GM21786 (cell line): ENCODE measurements around the gene EIF4G2.

ENCODE experiments used
- ATAC-seq: cut with Tn5 transposase; IDR thresholded peaks from one replicate; pipeline ENCODE4 v1.9.1; 2021; ENCODE audit not compliant: unreplicated experiment

EIF4G2 gene

DNA sequence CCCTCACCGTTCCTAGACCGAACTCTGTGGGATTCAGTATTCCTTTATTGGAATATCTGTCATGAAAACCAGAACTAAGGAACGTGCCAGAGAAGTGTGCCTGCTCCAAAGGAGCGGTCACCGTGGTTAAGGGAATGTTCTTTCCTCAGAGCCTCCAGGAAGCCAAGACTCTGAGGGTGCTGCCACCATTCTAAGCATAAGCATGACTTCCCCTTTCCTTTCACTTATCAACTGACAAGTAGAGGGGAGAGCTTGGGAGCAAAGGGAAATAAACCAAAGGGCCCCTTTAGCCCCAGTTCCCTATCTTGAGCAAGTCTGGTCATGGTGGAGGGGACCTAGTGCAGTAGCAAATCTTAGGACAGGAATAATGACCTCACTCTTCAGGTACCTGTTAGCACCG is 30.9 kb downstream of the EIF4G2 start:
- no peak for ATAC-seq

DNA sequence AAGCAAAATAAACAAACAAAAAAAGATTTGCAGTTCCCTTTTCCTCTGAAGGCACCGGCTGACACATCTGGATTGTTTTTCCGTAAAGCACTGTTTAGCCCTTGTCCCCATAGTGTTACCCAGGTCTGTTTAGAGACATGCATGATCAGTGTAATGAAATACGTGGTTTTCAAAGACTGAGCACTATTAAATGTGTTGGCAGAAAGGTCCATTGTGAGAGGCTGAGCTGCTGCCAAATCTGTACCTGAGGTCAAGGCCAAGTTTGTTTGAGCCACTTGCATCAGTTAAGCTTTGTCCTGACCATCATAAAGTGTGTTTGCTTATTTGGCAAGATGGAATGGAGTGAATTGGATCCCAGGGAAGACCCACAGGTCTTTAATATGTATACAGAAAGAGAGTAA is 31.3 kb downstream of the EIF4G2 start:
- ATAC-seq: no peak

DNA sequence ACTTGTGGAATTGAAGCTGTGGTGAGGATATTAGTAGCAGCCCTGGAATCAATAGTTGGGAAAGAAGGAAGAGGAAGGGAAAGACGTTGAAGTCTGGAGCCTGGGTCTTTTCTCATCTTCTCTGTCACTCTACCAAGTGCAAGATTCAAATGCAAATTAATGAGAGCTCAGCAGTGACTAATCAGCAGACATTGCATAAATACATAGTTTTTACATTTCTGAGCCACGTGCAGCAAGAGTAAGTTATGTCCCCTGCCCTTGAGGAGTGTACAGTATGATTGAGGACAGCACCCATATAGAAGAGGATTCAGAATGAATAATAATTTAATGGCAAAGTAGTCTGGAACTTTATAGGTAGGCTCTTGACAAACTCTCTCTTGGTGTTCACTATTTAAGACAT is 33.9 kb downstream of the EIF4G2 start:
- no peak for ATAC-seq

DNA sequence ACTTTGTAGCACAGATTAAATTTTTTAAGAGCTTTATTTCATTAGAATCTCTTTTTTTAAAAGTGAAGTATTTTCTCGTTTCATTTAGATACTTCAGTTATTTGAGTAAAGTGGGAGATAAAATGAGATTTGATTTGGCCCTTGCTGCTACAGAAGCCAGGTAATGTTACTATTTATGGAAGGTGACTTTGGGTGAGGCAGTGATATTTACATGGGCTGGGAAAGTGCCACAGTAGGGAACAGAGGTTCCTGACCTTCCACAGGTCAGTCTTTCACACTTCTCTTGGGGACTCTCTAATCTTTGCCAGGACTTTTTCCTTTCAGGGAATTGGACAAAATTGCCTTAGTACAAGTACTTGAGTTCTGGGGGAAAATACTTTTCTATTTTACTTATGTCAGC is 37.3 kb downstream of the EIF4G2 start:
- ATAC-seq: no peak

DNA sequence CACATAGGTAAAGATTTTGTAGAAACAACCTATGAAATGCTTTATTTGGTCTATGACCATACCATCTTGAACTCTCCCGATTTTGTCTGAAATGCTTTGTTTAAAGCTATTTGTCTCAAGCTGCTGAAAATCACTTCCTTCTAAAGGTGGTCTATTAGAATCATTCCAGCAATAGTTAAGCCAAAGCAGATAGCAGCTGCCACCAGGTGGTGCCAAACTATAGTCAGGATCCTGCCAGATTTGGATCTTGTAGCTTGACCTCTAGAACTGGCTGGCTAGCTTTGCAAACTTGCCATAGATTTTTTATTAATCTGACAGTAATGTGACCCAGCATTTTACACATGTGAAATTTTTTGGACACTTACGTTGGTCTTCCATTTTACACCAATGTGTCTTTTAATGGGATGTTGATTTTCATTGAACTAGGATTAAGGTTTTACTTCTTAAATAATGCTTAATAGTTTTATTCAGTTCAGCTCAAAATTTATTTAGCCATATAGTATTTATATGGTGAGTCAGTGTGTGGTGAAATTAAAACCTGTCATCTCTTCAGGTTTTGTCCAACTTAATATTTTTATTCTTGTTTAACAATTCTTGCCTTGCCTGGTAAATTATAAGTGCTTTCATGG is 38.0 kb downstream of the EIF4G2 start:
- ATAC-seq: no peak

DNA sequence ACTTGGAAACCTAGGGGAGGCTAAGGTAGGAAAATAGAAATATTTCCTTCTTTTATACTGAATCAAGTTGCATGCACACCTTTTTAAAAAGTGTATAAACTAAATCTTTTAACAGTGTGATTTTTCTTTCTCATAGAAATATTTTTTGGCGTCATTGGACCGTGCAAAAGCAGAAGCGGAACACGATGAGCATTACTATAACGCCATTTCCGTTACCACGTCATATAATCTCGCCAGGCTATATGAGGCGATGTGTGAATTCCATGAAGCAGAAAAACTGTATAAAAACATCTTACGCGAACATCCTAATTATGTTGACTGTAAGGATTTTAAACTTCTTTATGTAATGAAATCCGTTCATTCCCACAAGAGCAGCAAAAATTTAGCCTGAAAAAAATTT is 44.3 kb downstream of the EIF4G2 start:
- no peak for ATAC-seq

DNA sequence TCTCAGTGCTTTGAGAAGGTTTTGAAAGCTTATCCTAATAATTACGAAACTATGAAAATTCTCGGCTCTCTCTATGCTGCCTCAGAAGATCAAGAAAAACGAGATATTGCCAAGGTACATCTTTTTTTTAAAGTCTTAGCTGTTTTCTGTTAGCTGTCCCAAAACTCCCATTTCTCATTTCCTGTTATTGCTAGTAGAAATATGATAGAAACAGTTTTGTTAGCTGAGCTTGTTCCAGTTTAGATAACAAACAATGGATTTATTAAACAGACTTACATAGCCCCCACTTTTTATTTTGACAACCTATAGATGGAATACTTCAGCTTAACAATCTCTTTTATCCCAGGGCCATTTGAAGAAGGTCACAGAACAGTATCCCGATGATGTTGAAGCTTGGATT is 45.0 kb downstream of the EIF4G2 start:
- no peak for ATAC-seq

DNA sequence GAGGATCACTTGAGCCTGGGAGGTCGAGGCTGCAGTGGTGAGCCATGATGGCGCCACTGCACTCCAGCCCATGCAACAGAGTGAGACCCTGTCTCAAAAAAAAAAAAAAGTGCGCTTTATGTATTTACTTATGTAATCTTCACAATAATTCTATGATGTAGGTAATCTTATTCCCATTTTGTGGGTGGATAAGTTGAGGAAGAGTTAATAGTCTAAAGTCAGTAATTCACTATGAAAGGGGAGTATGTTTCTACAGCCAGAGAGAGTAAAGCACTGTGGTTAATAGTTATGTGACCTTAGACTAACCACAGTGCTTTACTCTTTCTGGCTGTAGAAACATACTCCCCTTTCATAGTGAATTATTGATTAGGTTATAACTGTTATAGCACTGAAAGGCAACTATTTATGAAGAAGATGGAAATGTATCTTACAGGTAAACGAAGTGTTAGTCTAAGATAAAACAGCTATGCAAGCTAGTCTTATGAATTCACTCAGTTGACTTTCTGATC is 45.8 kb downstream of the EIF4G2 start:
- ATAC-seq: peak; percentile 44

DNA sequence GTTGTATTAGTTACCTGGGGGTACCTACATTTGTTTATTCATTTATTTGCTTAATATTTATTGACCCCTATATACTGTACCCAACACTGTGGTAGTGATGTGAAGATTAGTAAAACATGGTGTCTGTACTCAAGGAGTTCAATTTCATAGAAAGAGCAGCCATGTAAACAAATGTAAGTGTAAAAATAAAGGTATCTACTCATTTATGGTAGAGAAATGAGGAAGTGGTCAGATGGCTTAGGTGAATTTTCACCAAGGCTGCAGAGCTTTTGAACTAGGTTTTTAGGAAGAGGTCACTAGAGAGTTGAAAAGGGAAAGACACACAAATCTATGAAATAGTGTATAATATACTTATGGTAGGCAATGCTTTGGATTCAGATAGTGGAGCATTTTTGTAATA is 46.5 kb downstream of the EIF4G2 start:
- ATAC-seq: peak; percentile 87

DNA sequence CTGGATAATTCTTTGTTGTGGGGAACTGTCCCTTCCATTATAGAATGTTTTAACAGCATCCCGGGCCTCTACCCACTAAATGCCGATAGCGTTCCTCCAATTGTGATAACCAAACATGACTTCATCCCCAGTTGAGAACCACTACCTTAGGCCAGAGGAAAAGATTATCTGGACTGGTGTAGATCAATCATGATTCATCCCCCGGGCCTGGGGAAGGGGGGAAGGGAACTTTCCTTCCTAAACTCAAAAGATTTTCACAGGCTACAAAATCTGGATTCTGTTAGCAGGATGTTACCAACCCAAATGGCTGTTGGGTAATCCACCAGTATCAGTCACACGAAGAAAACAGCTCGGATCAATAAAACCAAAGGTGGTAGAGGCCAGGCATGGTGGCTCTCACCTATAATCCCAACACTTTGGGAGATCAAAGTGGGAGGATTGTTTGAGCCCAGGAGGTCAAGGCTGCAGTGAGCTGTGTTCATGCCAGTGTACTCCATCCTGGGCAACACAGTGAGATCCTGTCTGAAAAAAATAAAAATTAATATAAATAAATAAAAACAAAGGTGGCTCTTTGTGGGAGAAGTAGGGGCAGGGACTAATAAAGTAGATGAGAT is 47.5 kb downstream of the EIF4G2 start:
- ATAC-seq: no peak

DNA sequence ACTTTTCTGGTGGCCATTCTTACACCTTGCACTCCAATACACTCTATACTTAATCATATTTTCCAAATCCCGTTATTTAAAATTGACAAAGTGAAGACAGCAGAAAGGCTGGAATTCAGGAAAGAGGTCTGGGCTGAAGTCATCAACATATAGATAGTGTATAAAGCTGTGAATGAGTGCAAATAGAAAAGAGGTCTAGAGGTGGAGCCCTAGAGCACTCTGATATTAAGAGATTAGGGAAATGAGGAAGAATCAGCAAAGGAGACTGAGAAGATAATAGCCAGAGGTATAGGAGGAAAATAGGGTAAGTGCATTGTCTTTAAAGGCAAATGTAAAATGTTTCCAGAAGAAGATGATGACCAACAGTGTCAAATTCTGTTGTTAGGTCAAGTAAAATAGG is 49.8 kb downstream of the EIF4G2 start:
- ATAC-seq: no peak

DNA sequence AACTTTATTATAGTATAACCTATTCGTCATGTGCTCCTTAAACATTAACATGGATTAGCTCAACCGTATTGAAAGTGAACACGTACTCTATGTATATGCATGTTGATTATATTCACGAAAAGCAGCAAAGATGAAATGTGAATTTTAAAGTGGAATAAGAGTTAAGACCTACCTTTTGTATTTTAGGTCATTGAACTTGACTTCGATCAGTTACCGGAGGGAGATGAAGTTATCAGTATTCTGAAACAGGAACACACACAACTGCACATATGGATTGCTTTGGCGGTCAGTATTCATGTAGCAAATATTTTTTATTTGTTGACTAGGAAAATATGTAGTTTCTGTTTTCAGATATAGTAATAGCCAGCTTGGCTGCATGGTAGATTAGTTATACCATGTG is 56.2 kb downstream of the EIF4G2 start:
- no peak for ATAC-seq

DNA sequence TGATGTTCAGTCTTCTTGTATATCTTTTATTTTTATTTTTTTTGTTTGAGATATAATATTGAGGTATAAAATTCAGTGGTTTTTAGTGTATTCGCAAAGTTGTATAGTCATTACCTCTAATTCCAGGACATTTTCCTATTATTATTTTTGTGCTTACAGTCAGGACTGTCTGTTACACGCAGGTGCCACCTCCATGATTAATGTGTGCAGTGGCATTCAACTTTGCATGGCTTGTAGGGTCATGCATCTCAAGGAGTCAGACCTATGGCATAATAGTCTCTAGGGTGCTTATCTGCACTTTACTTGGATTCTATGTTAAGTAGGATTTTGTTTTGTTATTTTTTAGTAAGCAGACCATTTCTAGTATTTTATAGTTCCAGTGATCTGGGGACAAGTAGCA is 56.7 kb downstream of the EIF4G2 start:
- ATAC-seq: no peak

DNA sequence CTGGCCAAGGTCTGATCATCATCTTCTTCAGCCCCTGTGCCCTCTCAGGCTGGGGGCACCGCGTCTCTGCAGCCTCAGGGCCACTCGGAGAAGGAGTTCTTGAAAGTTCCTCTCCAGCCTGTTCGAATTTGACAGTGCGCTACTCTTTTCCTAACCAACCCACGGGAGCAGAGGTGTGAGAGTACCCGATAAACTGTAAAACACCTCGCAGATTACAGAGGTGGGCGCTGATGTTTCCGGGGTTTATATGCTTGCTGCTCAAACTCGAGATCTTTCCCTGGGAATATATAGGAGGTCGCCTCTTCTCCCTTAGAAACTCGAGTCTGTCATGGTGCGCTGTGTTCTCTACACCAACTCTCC is 57.2 kb downstream of the EIF4G2 start:
- peak; percentile 23 for ATAC-seq

DNA sequence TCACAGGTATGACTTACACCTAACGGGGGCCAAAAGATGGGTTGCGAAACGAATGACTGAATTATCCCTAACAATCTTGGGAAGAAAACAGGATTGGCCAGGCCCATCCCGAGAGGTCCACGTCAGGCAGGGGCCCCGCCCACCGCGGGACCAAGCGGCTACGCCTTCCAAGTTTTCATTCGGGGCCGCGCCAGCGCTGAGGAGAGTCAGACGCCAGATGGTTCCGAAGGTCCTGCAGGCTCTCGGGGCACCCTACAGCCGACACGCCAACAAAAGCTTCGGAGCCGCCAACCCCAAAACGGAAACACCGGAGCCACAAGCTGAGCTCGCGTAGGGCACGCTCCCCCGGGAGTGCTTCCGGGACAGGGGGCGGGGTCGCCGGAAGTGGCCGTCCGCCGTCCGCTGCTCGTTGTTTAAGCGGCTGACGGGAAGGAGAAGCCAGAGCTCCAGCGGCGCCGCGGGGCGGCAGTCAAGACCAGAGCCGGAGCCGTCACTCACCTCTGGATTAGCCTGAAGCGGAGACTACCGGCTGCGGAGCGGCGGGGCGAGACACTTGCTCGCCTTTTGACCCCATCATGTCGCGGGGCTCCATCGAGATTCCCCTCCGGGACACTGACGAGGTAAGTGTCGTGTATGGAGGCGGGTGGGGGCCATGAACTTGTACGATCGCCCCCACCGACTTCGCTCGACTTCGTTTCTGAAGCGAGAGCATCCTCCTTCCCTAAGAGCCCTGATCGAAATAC is 57.7 kb downstream of the EIF4G2 start, which contains the start of gene CTR9:
TSS of gene CTR9 (plus strand) at position 409 of the 743 bp plus-strand sequence. CDS start at position 576, 167 bp downstream.
- ATAC-seq: peak; percentile 91

DNA sequence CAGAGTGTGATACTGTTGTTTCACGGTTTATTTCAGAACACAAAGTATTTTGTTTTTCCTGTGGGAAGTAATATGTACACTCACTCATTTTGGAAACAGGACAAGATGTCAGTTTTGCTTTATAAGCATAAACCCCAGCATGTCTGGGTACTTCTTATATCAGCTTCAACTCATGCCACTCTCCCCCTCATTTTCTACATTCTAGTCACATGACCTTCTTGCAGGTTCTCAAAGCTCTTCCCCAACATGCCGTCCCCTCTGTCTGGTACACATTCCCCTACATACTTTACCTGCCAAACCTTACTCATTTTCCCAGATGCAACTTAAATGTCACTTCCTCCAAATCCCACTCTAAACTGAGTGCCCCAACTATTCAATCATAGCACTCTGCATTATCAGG is 59.2 kb downstream of the EIF4G2 start:
- ATAC-seq: no peak

DNA sequence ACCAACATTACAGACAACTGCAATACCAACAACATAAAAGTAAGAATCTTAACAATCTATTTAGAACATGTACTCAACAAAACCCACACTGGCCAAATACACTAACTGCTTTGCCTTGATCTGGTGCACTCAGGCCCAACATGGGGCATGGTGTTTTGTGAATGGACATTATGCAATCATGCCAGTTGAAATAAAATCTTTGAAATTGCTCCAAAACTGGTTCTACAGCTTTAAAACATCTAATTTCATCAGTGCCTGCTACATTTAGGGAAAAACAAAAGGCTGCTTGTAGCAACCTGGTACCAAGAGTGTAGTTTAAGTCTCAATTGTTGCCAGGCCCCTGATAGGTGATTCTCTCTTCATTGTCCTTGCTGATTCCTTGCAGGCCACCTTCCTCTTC is 61.0 kb downstream of the EIF4G2 start:
- no peak for ATAC-seq
